ENCODE measurements around the gene PTPRU. TPM values are rescaled to one million over a fixed set of nuclear protein-coding genes. Genes with fewer than 3 reads are reported as not detected.

Gene PTPRU
- total RNA-seq, 1 donor from 2014 or later, result 19.0 TPM

DNA sequence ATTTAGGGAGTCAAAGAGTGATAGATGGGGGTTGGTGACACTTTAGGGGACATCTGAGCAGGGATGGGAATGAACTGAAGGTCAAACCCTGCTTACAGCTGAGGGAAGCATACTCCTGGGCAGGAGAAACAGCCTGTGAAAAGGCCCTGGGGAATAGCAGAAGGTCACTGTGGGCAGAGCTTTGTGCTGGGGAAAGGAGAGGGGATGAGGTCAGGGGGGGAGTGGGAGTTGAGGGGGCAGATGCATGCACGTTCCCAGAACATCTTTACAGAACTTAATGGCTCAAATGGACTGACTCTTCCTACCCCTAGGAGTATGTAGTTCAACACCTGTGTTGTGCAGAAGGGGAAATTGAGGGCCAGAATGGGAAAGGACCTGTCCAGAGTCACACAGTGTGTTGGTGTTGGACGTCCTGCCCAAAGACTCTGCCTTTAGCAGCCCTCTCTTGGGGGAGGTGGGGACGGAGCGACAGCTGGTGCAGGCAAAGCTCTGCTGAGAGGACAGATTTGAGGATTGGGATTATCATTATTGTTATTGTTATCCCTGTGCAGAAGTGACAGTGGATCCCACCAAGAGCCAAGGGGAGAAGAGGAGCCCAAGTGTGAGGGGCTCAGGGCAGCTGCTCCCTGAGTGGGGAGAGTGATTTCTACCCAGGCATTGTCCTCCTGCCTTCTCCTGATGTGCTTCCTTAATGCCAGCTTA is 116.5 kb downstream of the PTPRU start:
- Mint-ChIP-seq H3K27ac (ENCODE audit: unreplicated experiment) (no peak overlapping the region), H3K4me1 (ENCODE audit: unreplicated experiment) (peaks cover 22% of the 10 kb centered on the region), H3K4me3 (ENCODE audit: unreplicated experiment) (no peak overlapping the region), H3K27me3 (ENCODE audit: unreplicated experiment) (peaks cover 13% of the 10 kb centered on the region), H3K9me3 (ENCODE audit: unreplicated experiment) (no peaks in the 10 kb centered on the region), H3K36me3 (ENCODE audit: low read depth, unreplicated experiment) (peaks cover 5% of the 10 kb centered on the region)
- no peak for DNase-seq (ENCODE audit: low spot score)
- TF ChIP-seq, protein P1, sequence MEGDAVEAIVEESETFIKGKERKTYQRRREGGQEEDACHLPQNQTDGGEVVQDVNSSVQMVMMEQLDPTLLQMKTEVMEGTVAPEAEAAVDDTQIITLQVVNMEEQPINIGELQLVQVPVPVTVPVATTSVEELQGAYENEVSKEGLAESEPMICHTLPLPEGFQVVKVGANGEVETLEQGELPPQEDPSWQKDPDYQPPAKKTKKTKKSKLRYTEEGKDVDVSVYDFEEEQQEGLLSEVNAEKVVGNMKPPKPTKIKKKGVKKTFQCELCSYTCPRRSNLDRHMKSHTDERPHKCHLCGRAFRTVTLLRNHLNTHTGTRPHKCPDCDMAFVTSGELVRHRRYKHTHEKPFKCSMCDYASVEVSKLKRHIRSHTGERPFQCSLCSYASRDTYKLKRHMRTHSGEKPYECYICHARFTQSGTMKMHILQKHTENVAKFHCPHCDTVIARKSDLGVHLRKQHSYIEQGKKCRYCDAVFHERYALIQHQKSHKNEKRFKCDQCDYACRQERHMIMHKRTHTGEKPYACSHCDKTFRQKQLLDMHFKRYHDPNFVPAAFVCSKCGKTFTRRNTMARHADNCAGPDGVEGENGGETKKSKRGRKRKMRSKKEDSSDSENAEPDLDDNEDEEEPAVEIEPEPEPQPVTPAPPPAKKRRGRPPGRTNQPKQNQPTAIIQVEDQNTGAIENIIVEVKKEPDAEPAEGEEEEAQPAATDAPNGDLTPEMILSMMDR (IDR thresholded peaks at IDR 0.05; ENCODE audit: unreplicated experiment), result no peak

DNA sequence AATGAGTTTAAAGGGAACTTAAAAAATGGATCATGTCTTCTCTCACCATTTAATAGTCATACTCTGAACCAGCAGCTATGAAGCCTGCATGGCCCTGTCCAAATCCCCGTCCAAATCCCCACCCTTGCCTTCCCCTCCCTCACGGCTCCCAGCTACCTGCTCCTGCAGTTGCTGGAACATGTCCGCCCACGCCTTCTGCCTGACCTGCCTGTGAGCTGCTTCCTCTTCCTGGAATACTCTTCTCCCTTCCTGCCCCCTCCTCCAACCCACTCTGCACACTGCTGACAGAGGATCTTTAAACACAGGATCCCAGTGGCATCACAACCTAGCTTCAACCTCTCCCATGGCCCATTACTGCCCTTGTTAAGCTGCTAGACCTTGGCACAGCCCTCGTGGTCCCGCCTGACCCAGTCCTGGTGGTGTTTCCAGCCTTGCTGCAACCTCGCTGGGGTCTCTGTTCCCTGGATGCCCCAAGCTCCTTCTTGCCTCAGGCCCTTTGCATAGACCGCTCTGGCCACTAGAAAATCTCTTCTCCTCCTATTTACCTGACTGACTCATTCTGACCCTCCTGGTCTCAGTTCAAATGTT is 118.3 kb downstream of the PTPRU start:
- TF ChIP-seq, protein P1 (IDR thresholded peaks at IDR 0.05; ENCODE audit: unreplicated experiment), result no peak
- Mint-ChIP-seq H3K4me1 (ENCODE audit: unreplicated experiment) (peaks cover 22% of the 10 kb centered on the region), H3K36me3 (ENCODE audit: low read depth, unreplicated experiment) (peaks cover 5% of the 10 kb centered on the region), H3K27me3 (ENCODE audit: unreplicated experiment) (peaks cover 9% of the 10 kb centered on the region), H3K9me3 (ENCODE audit: unreplicated experiment) (no peaks in the 10 kb centered on the region), H3K4me3 (ENCODE audit: unreplicated experiment) (peak overlapping the region; percentile 62), H3K27ac (ENCODE audit: unreplicated experiment) (peak overlapping the region; percentile 89)
- peak; percentile 20 for DNase-seq (ENCODE audit: low spot score)

DNA sequence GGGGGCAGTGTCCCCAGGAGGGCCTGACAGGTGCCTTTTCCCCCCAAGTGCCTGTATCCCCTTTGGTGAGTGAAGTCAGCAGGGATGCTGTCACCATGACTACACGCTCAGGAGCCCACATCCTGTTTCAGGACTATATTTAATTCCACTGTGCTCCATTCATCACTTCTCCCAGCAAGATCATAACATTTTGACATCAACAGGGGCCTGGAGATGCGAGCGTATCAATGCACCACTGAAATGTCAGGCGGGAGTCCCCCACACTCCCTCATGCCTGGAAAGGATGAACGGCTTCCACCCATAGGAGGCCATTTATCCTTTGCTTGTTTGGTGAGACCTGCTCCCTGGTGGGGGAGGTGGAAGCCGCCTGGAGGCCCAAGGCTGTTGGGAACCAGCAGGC is 119.1 kb downstream of the PTPRU start:
- Mint-ChIP-seq H3K4me3 (ENCODE audit: unreplicated experiment) (no peak overlapping the region), H3K36me3 (ENCODE audit: low read depth, unreplicated experiment) (peaks cover 5% of the 10 kb centered on the region), H3K27ac (ENCODE audit: unreplicated experiment) (no peak overlapping the region), H3K4me1 (ENCODE audit: unreplicated experiment) (peaks cover 22% of the 10 kb centered on the region), H3K27me3 (ENCODE audit: unreplicated experiment) (peaks cover 9% of the 10 kb centered on the region), H3K9me3 (ENCODE audit: unreplicated experiment) (no peaks in the 10 kb centered on the region)
- no peak for DNase-seq (ENCODE audit: low spot score)
- TF ChIP-seq, protein P1 (IDR thresholded peaks at IDR 0.05; ENCODE audit: unreplicated experiment), result no peak

DNA sequence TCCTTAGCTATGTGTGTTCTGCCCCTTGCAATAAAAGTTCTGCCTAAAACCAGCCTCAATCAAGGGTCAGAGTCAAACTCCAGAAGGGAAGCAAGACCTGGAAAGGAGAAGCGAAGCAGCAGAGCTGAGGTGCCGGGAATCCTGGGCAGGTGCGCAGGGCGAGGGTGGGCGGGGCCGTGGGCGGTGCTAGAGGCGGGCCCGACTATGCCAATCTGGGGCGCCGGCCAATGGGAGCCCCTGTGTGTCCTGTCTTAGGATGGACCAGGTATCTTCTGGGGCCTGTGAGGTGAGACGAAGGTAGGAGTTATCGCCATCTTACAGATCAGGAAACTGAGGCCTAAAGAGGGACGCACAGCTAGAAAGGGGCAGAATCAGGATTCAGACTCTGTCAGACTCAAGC is 120.3 kb downstream of the PTPRU start:
- TF ChIP-seq, protein P1 (IDR thresholded peaks at IDR 0.05; ENCODE audit: unreplicated experiment), result no peak
- Mint-ChIP-seq H3K27me3 (ENCODE audit: unreplicated experiment) (peaks cover 12% of the 10 kb centered on the region), H3K36me3 (ENCODE audit: low read depth, unreplicated experiment) (peaks cover 5% of the 10 kb centered on the region), H3K9me3 (ENCODE audit: unreplicated experiment) (no peaks in the 10 kb centered on the region), H3K4me1 (ENCODE audit: unreplicated experiment) (peaks cover 12% of the 10 kb centered on the region), H3K27ac (ENCODE audit: unreplicated experiment) (no peak overlapping the region), H3K4me3 (ENCODE audit: unreplicated experiment) (no peak overlapping the region)
- DNase-seq (ENCODE audit: low spot score), result no peak

DNA sequence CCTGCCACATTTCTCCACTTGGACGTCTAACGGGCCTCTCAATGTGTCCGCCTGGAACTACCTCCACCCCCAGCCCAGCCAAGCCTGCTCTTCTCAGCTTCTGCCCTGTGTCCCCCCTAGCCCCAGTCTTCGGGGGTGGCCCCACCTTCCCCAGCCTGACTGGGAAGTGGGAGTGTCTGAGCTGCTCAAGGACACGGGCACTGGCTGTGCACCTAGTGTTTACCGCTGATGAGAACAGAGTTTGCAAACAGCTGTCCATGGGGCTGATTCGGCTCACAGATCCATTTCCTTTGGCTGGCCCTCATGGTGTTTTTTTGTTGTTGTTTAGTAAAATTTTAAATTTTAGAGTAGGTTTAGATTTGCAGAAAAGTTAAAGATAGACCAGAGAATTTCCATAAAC is 121.1 kb downstream of the PTPRU start:
- H3K4me1 Mint-ChIP-seq (ENCODE audit: unreplicated experiment), result peaks cover 11% of the 10 kb centered on the region
- H3K27me3 Mint-ChIP-seq (ENCODE audit: unreplicated experiment), result peaks cover 12% of the 10 kb centered on the region
- no peaks in the 10 kb centered on the region for H3K9me3 Mint-ChIP-seq (ENCODE audit: unreplicated experiment)
- TF ChIP-seq, protein P1 (IDR thresholded peaks at IDR 0.05; ENCODE audit: unreplicated experiment), result no peak
- H3K4me3 Mint-ChIP-seq (ENCODE audit: unreplicated experiment), result no peak overlapping the region
- H3K36me3 Mint-ChIP-seq (ENCODE audit: low read depth, unreplicated experiment), result peaks cover 5% of the 10 kb centered on the region
- no peak for DNase-seq (ENCODE audit: low spot score)
- no peak overlapping the region for H3K27ac Mint-ChIP-seq (ENCODE audit: unreplicated experiment)

Measured in endothelial cell (in vitro differentiated cells).